Neuronal stem cell (in vitro differentiated cells): Measurements from ENCODE around the gene PDCD6IP.

Experiments used
- DNase-seq: peaks from one replicate; pipeline ENCODE4 v3.0.0-alpha.2; 2013; ENCODE audit warnings: low spot score
- H2AFZ ChIP-seq: one replicate; pipeline ENCODE4 v1.6.1; 2013; ENCODE audit warnings: mild to moderate bottlenecking, low read length, inconsistent platforms
- H2AK5ac ChIP-seq: 2 replicates; pipeline ENCODE4 v1.6.1; 2013; ENCODE audit warnings: low read depth, mild to moderate bottlenecking, inconsistent platforms, low read length, moderate library complexity, mixed read lengths
- H2BK120ac ChIP-seq: 2 replicates; pipeline ENCODE4 v1.6.1; 2013; ENCODE audit warnings: low read depth, mild to moderate bottlenecking, inconsistent platforms, low read length, moderate library complexity, mixed read lengths
- H2BK12ac ChIP-seq: one replicate; pipeline ENCODE4 v1.6.1; 2013; ENCODE audit warnings: low read length, inconsistent platforms
- H2BK15ac ChIP-seq: 2 replicates; pipeline ENCODE4 v1.6.1; 2013; ENCODE audit warnings: mild to moderate bottlenecking, low read length, inconsistent platforms, mixed read lengths
- H2BK5ac ChIP-seq: one replicate; pipeline ENCODE4 v1.6.1; 2013; ENCODE audit warnings: inconsistent platforms, mild to moderate bottlenecking, low read length, moderate library complexity
- H3K14ac ChIP-seq: one replicate; pipeline ENCODE4 v1.6.1; 2013; ENCODE audit warnings: low read length, inconsistent platforms
- H3K18ac ChIP-seq: 2 replicates; pipeline ENCODE4 v1.6.1; 2013; ENCODE audit warnings: low read length, inconsistent platforms
- H3K23ac ChIP-seq: 2 replicates; pipeline ENCODE4 v1.6.1; 2013; ENCODE audit warnings: low read depth, mild to moderate bottlenecking, mixed read lengths, low read length, inconsistent platforms; ENCODE audit not compliant: poor library complexity
- H3K27ac ChIP-seq: replicated peaks from 3 replicates; pipeline ENCODE4 v1.5.1; 2013; ENCODE audit warnings: low read length, inconsistent platforms
- H3K27me3 ChIP-seq, 3 experiments: 2 replicates each; pipeline ENCODE4 v1.6.1; 2013; ENCODE audit warnings: low read length in 3 of 3, mild to moderate bottlenecking in 2 of 3, inconsistent platforms in 1 of 3, low read depth in 1 of 3, mixed read lengths in 1 of 3, moderate library complexity in 1 of 3; ENCODE audit not compliant: control insufficient read depth in 3 of 3, insufficient read depth in 3 of 3
- H3K36me3 ChIP-seq, 2 donors: replicated peaks in 1 of 2; 2 replicates each; pipeline ENCODE4 v1.6.1; 2013; ENCODE audit warnings: low read length in 2 of 2; ENCODE audit not compliant: control insufficient read depth in 2 of 2, insufficient read depth in 2 of 2
- H3K4ac ChIP-seq: 2 replicates; pipeline ENCODE4 v1.6.1; 2013; ENCODE audit warnings: inconsistent platforms, mild to moderate bottlenecking, low read length, moderate library complexity
- H3K4me1 ChIP-seq, 2 donors: 1 replicate in 1 of 2; 2 replicates in 1 of 2; pipeline ENCODE4 v1.6.1; 2013; ENCODE audit warnings: low read length in 2 of 2, low read depth in 1 of 2; ENCODE audit not compliant: control insufficient read depth in 2 of 2, insufficient read depth in 1 of 2
- H3K4me2 ChIP-seq: one replicate; pipeline ENCODE4 v1.6.1; 2013; ENCODE audit warnings: mild to moderate bottlenecking, low read length, inconsistent platforms; ENCODE audit not compliant: insufficient read depth, poor library complexity, severe bottlenecking
- H3K4me3 ChIP-seq, 2 donors: 2 replicates each; pipeline ENCODE4 v1.5.1; 2013; ENCODE audit warnings: low read length in 2 of 2, mild to moderate bottlenecking in 2 of 2, inconsistent platforms in 1 of 2, moderate library complexity in 1 of 2
- H3K79me1 ChIP-seq: one replicate; pipeline ENCODE4 v1.6.1; 2013; ENCODE audit warnings: low read depth, mild to moderate bottlenecking, inconsistent platforms, low read length, moderate library complexity
- H3K9ac ChIP-seq: one replicate; pipeline ENCODE4 v1.6.1; 2013; ENCODE audit warnings: mild to moderate bottlenecking, low read depth, low read length, inconsistent platforms; ENCODE audit not compliant: poor library complexity
- H3K9me3 ChIP-seq, 2 donors: replicated peaks in 1 of 2; 2 replicates each; pipeline versions ENCODE3 to v1.6.1; 2013; ENCODE audit warnings: low read length in 2 of 2, mild to moderate bottlenecking in 2 of 2, inconsistent platforms in 1 of 2, low read depth in 1 of 2, mixed read lengths in 1 of 2, moderate library complexity in 1 of 2; ENCODE audit not compliant: control insufficient read depth in 2 of 2, insufficient read depth in 1 of 2
- H4K8ac ChIP-seq: one replicate; pipeline ENCODE4 v1.6.1; 2013; ENCODE audit warnings: low read depth, mild to moderate bottlenecking, inconsistent platforms, low read length, moderate library complexity
- H4K91ac ChIP-seq: one replicate; pipeline ENCODE4 v1.6.1; 2013; ENCODE audit warnings: low read length, low read depth, mild to moderate bottlenecking, inconsistent platforms; ENCODE audit not compliant: poor library complexity
- WGBS, 2 donors: extraction: QIAGEN DNeasy Blood & Tissue Kit; methylation state at CpG; one replicate each; pipeline ENCODE4 v1.1.7; 2013; ENCODE audit warnings: missing lambda C conversion rate in 2 of 2, mixed read lengths in 1 of 2; ENCODE audit not compliant: insufficient read length in 2 of 2, insufficient replicate concordance in 1 of 2; ENCODE audit errors: extremely low coverage in 2 of 2; 5-methylcytosine and 5-hydroxymethylcytosine counted together

The PDCD6IP gene

DNA sequence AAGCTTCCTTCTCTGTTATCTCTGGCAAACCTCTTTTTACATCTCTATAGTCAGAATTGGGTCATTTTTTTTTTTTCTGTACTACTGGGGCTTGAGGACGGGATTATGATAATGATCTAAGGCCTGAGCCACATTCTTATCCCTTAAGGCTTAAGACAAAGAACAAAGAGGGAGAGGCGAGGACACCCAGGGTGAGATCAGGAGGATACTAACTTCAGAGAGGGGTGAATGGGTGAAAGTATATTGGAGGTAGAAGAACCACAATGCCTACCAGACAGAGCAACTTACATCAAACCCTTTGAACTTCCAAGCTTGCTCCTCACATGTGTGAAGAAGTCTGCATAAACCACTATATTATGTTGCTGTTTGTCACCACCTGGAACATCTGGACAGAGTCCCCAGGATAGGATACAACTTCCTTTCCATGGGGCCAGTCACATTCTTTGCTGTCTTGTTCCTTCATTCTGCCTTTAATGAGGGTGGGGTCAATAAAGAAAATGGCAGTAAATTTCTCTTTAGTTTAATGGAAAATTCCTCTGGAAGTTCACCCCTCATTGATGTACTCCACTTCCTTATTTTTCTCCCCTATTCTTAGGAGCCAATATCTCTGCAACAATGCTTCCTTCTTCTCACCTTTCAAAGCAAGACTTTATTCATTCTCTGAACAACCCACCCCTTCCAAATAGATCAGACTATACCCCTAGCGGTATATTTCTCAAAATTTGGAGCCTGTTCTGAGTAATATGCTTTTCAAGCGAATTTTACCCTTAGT, 9.1 kb upstream of the PDCD6IP start:
- no peaks in the 10 kb centered on the region for H3K36me3 ChIP-seq
- no peak overlapping the region for H2BK15ac ChIP-seq
- H3K27ac ChIP-seq: no peak overlapping the region
- no peak overlapping the region for H3K4me3 ChIP-seq
- H3K18ac ChIP-seq: no peak overlapping the region
- peaks cover 0 to 2% of the 10 kb centered on the region in 2 donors for H3K9me3 ChIP-seq
- no peak overlapping the region for H3K4me2 ChIP-seq
- H4K91ac ChIP-seq: no peak overlapping the region
- H2BK12ac ChIP-seq: no peak overlapping the region
- no peak overlapping the region for H4K8ac ChIP-seq
- no peak overlapping the region for H3K14ac ChIP-seq
- no peak overlapping the region for H3K23ac ChIP-seq
- WGBS, 2 donors: no CpG with 5 or more reads among the region's 4 CpGs
- H3K9ac ChIP-seq: no peak overlapping the region
- H2BK120ac ChIP-seq: no peak overlapping the region
- H2BK5ac ChIP-seq: no peak overlapping the region
- no peak overlapping the region for H3K4ac ChIP-seq
- peaks cover 0 to 3% (median 0%) of the 10 kb centered on the region in 3 experiments for H3K27me3 ChIP-seq
- H3K4me1 ChIP-seq: peaks cover 0 to 5% of the 10 kb centered on the region in 2 donors
- no peak overlapping the region for H2AK5ac ChIP-seq
- no peaks in the 10 kb centered on the region for H3K79me1 ChIP-seq
- H2AFZ ChIP-seq: no peak overlapping the region
- no peak for DNase-seq

- Histone ChIP-seq H3K4me1 (peaks cover 0 to 5% of the 10 kb centered on the region in 2 donors), H2AK5ac (no peak overlapping the region), H3K4ac (no peak overlapping the region), H3K36me3 (no peaks in the 10 kb centered on the region), H3K14ac (no peak overlapping the region), H2BK12ac (no peak overlapping the region), H2BK5ac (no peak overlapping the region), H2BK120ac (no peak overlapping the region), H3K4me3 (no peak overlapping the region), H3K9ac (no peak overlapping the region), H2AFZ (no peak overlapping the region), H3K23ac (no peak overlapping the region), H3K27ac (no peak overlapping the region), H3K79me1 (no peaks in the 10 kb centered on the region), H3K4me2 (no peak overlapping the region), H2BK15ac (no peak overlapping the region), H4K91ac (no peak overlapping the region), H3K9me3 (peaks cover 0 to 2% of the 10 kb centered on the region in 2 donors), H4K8ac (no peak overlapping the region), H3K27me3 (peaks cover 0 to 3% (median 0%) of the 10 kb centered on the region in 3 experiments), H3K18ac (no peak overlapping the region)
- WGBS, 2 donors: no CpG with 5 or more reads among the region's 3 CpGs
- no peak for DNase-seq
These were observed 8.3 kb upstream of the PDCD6IP start for GRCh38 chr3:33790091-33790490.

- Histone ChIP-seq H3K4me1 (peaks cover 0 to 5% of the 10 kb centered on the region in 2 donors), H3K4ac (no peak overlapping the region), H3K14ac (no peak overlapping the region), H3K23ac (no peak overlapping the region), H3K9ac (no peak overlapping the region), H2BK120ac (no peak overlapping the region), H3K36me3 (no peaks in the 10 kb centered on the region), H3K27ac (no peak overlapping the region), H4K91ac (no peak overlapping the region), H3K4me3 (no peak overlapping the region), H4K8ac (no peak overlapping the region), H3K79me1 (no peaks in the 10 kb centered on the region), H3K4me2 (no peak overlapping the region), H2AFZ (no peak overlapping the region), H2BK5ac (no peak overlapping the region), H2AK5ac (no peak overlapping the region), H2BK15ac (no peak overlapping the region), H3K27me3 (peaks cover 0 to 3% (median 0%) of the 10 kb centered on the region in 3 experiments), H2BK12ac (no peak overlapping the region), H3K18ac (no peak overlapping the region), H3K9me3 (peaks cover 0 to 2% of the 10 kb centered on the region in 2 donors)
- DNase-seq: no peak
- WGBS, 2 donors: no CpG with 5 or more reads among the region's 4 CpGs
These were observed 6.8 kb upstream of the PDCD6IP start for GRCh38 chr3:33791477-33792166.

DNA sequence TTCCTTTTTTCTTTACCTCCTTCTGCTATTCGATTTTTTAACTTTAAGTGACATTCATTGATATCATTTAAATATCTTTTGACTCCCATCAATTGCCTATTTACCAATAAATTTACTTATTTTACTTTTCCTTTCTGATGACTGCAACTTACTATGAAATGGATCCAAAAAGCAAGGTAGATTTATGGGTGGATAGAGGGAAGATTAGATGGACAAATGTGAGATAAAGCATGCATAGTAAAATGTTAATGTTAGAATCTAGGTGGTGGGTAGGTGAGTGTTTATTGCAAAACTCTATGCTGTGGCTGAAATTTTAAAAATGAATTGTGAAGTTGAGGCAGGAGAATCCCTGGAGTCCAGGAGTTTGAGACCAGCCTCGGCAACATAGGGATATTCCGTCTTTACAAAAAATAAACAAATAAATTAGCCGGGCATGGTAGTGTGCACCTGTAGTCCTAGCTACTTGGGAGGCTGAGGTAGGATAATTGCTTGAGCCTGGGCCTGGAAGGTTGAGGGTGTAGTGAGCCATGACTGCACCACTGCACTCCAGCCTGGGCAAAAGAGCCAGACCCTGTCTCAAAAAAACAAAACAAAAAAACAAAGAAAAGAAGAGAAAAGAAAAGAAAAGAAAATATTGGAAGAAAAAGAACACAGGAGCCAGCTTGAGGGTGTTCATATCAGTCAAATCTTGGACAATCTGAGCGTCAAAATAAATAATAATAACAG, 6.1 kb upstream of the PDCD6IP start:
- no peak overlapping the region for H2AK5ac ChIP-seq
- WGBS, 2 donors: no CpG with 5 or more reads among the region's 5 CpGs

More for the DNA sequence above, 6.1 kb upstream of the PDCD6IP start:
- no peak overlapping the region for H3K18ac ChIP-seq
- H4K8ac ChIP-seq: no peak overlapping the region
- H3K4me3 ChIP-seq: no peak overlapping the region
- H3K14ac ChIP-seq: no peak overlapping the region
- H3K23ac ChIP-seq: no peak overlapping the region
- H2AFZ ChIP-seq: no peak overlapping the region
- H3K27me3 ChIP-seq: peaks cover 0 to 3% (median 0%) of the 10 kb centered on the region in 3 experiments
- peaks cover 0 to 2% of the 10 kb centered on the region in 2 donors for H3K9me3 ChIP-seq
- no peak overlapping the region for H3K9ac ChIP-seq
- no peak overlapping the region for H2BK120ac ChIP-seq
- H3K27ac ChIP-seq: no peak overlapping the region
- no peak overlapping the region for H3K4me2 ChIP-seq
- no peak overlapping the region for H2BK15ac ChIP-seq
- no peak overlapping the region for H4K91ac ChIP-seq
- H3K36me3 ChIP-seq: no peaks in the 10 kb centered on the region
- no peak overlapping the region for H3K4ac ChIP-seq
- no peak overlapping the region for H2BK12ac ChIP-seq
- H3K79me1 ChIP-seq: no peaks in the 10 kb centered on the region
- H2BK5ac ChIP-seq: no peak overlapping the region
- DNase-seq: no peak
- peaks cover 0 to under 1% of the 10 kb centered on the region in 2 donors for H3K4me1 ChIP-seq
